ENCODE results near the gene PUS1.

DNA sequence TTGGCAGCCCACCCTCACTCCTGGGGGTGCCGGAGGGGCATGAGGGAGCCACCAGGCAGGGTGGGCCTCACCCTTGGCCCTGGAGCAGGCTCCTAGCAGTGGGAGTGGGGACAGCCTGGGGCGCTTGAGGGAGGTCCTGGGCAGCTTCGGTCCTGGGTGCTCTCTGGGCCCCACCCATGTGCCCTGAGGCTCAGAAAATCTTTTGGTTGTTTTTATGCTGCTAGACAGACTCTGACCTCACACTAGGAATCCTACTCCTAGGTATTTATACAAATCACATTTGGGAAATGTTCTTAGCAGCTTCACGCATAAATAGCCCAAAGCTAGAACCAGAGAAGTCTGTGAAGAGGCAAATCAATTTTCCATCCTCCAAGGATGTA, 45.6 kb upstream of the PUS1 start:
- no peak for TF ChIP-seq POLR2AphosphoS5 (IDR thresholded peaks at IDR 0.05; ENCODE audit: low read depth, low read length)
- TF ChIP-seq, protein P1, sequence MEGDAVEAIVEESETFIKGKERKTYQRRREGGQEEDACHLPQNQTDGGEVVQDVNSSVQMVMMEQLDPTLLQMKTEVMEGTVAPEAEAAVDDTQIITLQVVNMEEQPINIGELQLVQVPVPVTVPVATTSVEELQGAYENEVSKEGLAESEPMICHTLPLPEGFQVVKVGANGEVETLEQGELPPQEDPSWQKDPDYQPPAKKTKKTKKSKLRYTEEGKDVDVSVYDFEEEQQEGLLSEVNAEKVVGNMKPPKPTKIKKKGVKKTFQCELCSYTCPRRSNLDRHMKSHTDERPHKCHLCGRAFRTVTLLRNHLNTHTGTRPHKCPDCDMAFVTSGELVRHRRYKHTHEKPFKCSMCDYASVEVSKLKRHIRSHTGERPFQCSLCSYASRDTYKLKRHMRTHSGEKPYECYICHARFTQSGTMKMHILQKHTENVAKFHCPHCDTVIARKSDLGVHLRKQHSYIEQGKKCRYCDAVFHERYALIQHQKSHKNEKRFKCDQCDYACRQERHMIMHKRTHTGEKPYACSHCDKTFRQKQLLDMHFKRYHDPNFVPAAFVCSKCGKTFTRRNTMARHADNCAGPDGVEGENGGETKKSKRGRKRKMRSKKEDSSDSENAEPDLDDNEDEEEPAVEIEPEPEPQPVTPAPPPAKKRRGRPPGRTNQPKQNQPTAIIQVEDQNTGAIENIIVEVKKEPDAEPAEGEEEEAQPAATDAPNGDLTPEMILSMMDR (IDR thresholded peaks at IDR 0.05; ENCODE audit: control extremely low read depth in 1 of 3, insufficient read depth in 1 of 3, low read depth in 1 of 3, low read length in 3 of 3) = no peak
